Upper lobe of left lung (tissue), 4 donors: Measurements from ENCODE around the gene SYTL2.

Experiments
- POLR2A ChIP-seq, 4 donors: fragments of 450-650 bp; IDR thresholded peaks; one replicate each; pipeline ENCODE4 v1.5.1; 2016 to 2017; ENCODE audit warnings: antibody characterized with exemption in 4 of 4, mild to moderate bottlenecking in 2 of 4
- POLR2AphosphoS5 ChIP-seq, 2 donors: sonication (generic); formaldehyde crosslinking; IDR thresholded peaks; one replicate each; pipeline ENCODE4 v1.5.1; 2017; ENCODE audit warnings: antibody characterized with exemption in 2 of 2
- TF ChIP-seq, protein P1 (sequence below), 6 experiments: fragments of 450-650 bp in 4 of 6; fragments of 200-600 bp in 2 of 6; sonication (generic) in 2 of 6; IDR thresholded peaks; one replicate each; pipeline ENCODE4 v1.5.1; 2016 to 2019; ENCODE audit warnings: antibody characterized with exemption in 6 of 6

DNA sequence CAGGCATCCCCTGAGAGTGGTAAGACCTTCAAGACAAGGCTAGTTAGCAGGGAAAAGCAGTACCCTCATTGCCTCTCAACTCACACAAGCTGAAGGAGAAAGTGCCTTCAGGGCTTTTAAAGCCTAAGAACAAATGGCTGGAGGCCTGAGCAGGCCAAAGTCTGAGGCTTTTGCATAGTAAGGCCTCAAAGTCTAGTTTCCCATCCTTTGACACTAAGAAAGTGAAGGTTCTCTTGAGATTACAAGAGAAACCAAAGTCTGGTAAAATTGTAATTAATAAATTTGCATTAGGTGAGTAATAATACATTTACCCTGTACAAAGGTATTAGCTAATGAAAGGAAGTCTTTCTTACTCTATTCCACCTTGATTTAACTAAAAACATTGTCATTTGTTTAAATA is 78.0 kb downstream of the SYTL2 start:
- TF ChIP-seq POLR2A (IDR thresholded peaks at IDR 0.05) (no peak), POLR2AphosphoS5 (IDR thresholded peaks at IDR 0.05) (no peak)
- TF ChIP-seq, protein P1, sequence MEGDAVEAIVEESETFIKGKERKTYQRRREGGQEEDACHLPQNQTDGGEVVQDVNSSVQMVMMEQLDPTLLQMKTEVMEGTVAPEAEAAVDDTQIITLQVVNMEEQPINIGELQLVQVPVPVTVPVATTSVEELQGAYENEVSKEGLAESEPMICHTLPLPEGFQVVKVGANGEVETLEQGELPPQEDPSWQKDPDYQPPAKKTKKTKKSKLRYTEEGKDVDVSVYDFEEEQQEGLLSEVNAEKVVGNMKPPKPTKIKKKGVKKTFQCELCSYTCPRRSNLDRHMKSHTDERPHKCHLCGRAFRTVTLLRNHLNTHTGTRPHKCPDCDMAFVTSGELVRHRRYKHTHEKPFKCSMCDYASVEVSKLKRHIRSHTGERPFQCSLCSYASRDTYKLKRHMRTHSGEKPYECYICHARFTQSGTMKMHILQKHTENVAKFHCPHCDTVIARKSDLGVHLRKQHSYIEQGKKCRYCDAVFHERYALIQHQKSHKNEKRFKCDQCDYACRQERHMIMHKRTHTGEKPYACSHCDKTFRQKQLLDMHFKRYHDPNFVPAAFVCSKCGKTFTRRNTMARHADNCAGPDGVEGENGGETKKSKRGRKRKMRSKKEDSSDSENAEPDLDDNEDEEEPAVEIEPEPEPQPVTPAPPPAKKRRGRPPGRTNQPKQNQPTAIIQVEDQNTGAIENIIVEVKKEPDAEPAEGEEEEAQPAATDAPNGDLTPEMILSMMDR (IDR thresholded peaks at IDR 0.05) = no peak
